ENCODE results near the gene DNMT3B. TPM values are rescaled to one million over a fixed set of nuclear protein-coding genes. Genes with fewer than 3 reads are reported as not detected.

The DNMT3B gene
- total RNA-seq, 1 experiment from 2014 or later, result 3.5 TPM

DNA sequence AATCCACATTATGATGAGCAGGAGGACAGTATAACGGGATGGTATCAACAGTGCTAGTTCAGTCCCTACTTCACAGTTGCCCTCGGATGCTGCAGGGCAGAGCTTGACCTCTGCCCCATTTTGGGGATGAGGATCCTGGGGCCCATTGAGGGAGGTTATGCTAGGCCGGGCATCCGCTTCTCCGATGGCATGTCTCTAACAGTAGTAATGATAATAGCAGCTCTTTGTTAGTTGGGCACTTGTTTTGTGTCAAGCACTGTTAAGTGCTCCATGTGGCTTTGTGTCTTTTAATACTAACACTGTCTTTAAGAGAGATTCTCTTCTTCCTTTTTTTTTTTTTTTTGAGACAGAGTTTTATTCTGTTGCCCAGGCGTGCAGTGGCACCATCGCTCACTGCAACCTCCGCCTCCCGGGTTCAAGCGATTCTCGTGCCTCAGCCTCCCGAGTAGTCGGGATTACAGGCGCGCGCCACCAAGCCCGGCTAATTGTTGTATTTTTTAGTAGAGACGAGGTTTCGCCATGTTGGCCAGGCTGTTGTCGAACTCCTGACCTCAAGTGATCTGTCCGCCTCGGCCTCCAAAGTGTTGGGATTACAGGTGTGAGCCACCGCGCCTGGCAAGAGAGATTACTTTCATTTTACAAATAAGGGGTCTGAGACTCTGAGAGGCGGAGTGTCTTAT, 58.7 kb downstream of the DNMT3B start:
- no peaks in the 10 kb centered on the region for H3K9me3 ChIP-seq (ENCODE audit: control insufficient read depth, insufficient read depth, low read depth, low read length)
- H3K36me3 ChIP-seq (ENCODE audit: control insufficient read depth, insufficient read depth, low read length), result no peaks in the 10 kb centered on the region
- H3K4me3 ChIP-seq (ENCODE audit: low read depth in 2 of 2, low read length in 2 of 2), result peak overlapping the region; percentile 61 to 96
- H3K4me1 ChIP-seq (ENCODE audit: control insufficient read depth, insufficient read depth, low read length), result peaks cover 24% of the 10 kb centered on the region
- ATAC-seq, result peak; percentile 2; the same call in 1 of the 2 replicates
- intact Hi-C loops (cut with micrococcal nuclease; ENCODE audit: unreplicated experiment) (no loop called here), in situ Hi-C loops (cut with HindIII; ENCODE audit: low pct_unique_long_range_greater_than_20kb, low sequenced_read_pairs) (no loop called here)
- peak overlapping the region; percentile 84 for H3K27ac ChIP-seq (ENCODE audit: low read length)
- no peak for DNase-seq (ENCODE audit: low read depth, low spot score)
- POLR2A ChIA-PET, result interaction anchor here (1.2 kb wide), 1 partner anchor 12 kb away, joined by 3 read pairs; no protein-coding TSS in a partner anchor
- TF ChIP-seq, protein P1, sequence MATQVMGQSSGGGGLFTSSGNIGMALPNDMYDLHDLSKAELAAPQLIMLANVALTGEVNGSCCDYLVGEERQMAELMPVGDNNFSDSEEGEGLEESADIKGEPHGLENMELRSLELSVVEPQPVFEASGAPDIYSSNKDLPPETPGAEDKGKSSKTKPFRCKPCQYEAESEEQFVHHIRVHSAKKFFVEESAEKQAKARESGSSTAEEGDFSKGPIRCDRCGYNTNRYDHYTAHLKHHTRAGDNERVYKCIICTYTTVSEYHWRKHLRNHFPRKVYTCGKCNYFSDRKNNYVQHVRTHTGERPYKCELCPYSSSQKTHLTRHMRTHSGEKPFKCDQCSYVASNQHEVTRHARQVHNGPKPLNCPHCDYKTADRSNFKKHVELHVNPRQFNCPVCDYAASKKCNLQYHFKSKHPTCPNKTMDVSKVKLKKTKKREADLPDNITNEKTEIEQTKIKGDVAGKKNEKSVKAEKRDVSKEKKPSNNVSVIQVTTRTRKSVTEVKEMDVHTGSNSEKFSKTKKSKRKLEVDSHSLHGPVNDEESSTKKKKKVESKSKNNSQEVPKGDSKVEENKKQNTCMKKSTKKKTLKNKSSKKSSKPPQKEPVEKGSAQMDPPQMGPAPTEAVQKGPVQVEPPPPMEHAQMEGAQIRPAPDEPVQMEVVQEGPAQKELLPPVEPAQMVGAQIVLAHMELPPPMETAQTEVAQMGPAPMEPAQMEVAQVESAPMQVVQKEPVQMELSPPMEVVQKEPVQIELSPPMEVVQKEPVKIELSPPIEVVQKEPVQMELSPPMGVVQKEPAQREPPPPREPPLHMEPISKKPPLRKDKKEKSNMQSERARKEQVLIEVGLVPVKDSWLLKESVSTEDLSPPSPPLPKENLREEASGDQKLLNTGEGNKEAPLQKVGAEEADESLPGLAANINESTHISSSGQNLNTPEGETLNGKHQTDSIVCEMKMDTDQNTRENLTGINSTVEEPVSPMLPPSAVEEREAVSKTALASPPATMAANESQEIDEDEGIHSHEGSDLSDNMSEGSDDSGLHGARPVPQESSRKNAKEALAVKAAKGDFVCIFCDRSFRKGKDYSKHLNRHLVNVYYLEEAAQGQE (IDR thresholded peaks at IDR 0.05; ENCODE audit: insufficient read depth in 1 of 2, low read depth in 2 of 2, low read length in 1 of 2), result no peak
- no peak for TF ChIP-seq SIN3A (IDR thresholded peaks at IDR 0.05; ENCODE audit: borderline replicate concordance, insufficient read depth, low read depth, low read length)
- TF ChIP-seq, protein P2, sequence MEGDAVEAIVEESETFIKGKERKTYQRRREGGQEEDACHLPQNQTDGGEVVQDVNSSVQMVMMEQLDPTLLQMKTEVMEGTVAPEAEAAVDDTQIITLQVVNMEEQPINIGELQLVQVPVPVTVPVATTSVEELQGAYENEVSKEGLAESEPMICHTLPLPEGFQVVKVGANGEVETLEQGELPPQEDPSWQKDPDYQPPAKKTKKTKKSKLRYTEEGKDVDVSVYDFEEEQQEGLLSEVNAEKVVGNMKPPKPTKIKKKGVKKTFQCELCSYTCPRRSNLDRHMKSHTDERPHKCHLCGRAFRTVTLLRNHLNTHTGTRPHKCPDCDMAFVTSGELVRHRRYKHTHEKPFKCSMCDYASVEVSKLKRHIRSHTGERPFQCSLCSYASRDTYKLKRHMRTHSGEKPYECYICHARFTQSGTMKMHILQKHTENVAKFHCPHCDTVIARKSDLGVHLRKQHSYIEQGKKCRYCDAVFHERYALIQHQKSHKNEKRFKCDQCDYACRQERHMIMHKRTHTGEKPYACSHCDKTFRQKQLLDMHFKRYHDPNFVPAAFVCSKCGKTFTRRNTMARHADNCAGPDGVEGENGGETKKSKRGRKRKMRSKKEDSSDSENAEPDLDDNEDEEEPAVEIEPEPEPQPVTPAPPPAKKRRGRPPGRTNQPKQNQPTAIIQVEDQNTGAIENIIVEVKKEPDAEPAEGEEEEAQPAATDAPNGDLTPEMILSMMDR (IDR thresholded peaks at IDR 0.05), result no peak
- no peaks in the 10 kb centered on the region for H3K27me3 ChIP-seq (ENCODE audit: control insufficient read depth, insufficient read depth, low read length)
- no TSS peak for BruUV-seq (replicated peaks)
- CTCF ChIA-PET, result interaction anchor here (0.6 kb wide), 1 partner anchor 1360 kb away, joined by 5 read pairs; no protein-coding TSS in a partner anchor

DNA sequence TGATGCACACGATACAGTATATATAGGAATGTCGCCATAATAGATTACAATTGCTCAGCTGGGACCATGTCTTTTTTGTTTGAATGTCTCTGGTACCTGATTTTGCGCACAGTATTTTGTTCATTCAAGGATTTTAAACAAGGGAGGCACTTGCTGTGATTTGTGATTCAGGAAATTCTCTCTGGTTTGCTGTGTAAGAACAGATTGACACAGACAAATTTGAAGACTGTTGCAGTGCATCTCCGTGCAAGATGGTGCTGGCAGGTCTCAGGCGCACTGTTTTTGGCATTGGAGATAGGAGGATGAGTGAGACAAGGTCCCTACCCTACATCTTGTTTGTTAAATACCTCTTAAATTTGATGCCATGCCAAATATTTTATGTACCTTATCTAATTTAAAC, 60.0 kb downstream of the DNMT3B start:
- intact Hi-C loops (cut with micrococcal nuclease; ENCODE audit: unreplicated experiment) (no loop called here), in situ Hi-C loops (cut with HindIII; ENCODE audit: low pct_unique_long_range_greater_than_20kb, low sequenced_read_pairs) (no loop called here)
- peaks cover 24% of the 10 kb centered on the region for H3K4me1 ChIP-seq (ENCODE audit: control insufficient read depth, insufficient read depth, low read length)
- H3K9me3 ChIP-seq (ENCODE audit: control insufficient read depth, insufficient read depth, low read depth, low read length), result no peaks in the 10 kb centered on the region
- no peaks in the 10 kb centered on the region for H3K27me3 ChIP-seq (ENCODE audit: control insufficient read depth, insufficient read depth, low read length)
- H3K36me3 ChIP-seq (ENCODE audit: control insufficient read depth, insufficient read depth, low read length), result no peaks in the 10 kb centered on the region; the same call in 1 of the 2 replicates
- ATAC-seq, result no peak
- peak overlapping the region; percentile 11 for H3K27ac ChIP-seq (ENCODE audit: low read length)
- BruUV-seq (replicated peaks), result no TSS peak
- H3K4me3 ChIP-seq (ENCODE audit: low read depth in 2 of 2, low read length in 2 of 2), result peak overlapping the region in 1 of 2 experiments; percentile 96; a peak in 2 of 4 replicates
- POLR2A ChIA-PET, result no interaction called here
- CTCF ChIA-PET, result no interaction called here
- no peak for DNase-seq (ENCODE audit: low read depth, low spot score)
- TF ChIP-seq POLR2AphosphoS5 (IDR thresholded peaks at IDR 0.05; ENCODE audit: low read depth, low read length) (no peak), TCF7L2 (IDR thresholded peaks at IDR 0.05; ENCODE audit: low read depth, low read length) (no peak), SIN3A (IDR thresholded peaks at IDR 0.05; ENCODE audit: borderline replicate concordance, insufficient read depth, low read depth, low read length) (no peak)
- TF ChIP-seq, protein P2 (IDR thresholded peaks at IDR 0.05), result no peak
- TF ChIP-seq, protein P1 (IDR thresholded peaks at IDR 0.05; ENCODE audit: insufficient read depth in 1 of 2, low read depth in 2 of 2, low read length in 1 of 2), result no peak
